ENCODE measurements around the gene CTXND1. TPM values are rescaled to one million over a fixed set of nuclear protein-coding genes. Genes with fewer than 3 reads are reported as not detected.

Gene CTXND1
- total RNA-seq, 4 donors from 2014 or later = 0.14 to 0.64 TPM; not detected in 2

GRCh38 chr15:80211976-80212375, 40.0 kb downstream of the CTXND1 start:
- in situ Hi-C loops (cut with MboI; ENCODE audit: low pct_ligation_motif_present in 1 of 4, low pct_unique_long_range_greater_than_20kb in 1 of 4, low sequenced_read_pairs in 3 of 4) (no loop called here), intact Hi-C loops (cut with DNase I; ENCODE audit: low total_unique reads) (no loop called here)
- Histone ChIP-seq H3K9me3 (no peaks in the 10 kb centered on the region), H3K36me3 (no peaks in the 10 kb centered on the region), H3K4me1 (peaks cover 0 to 6% (median 0%) of the 10 kb centered on the region in 4 donors), H3K27ac (no peak overlapping the region), H3K4me3 (no peak overlapping the region), H3K27me3 (peaks cover 12% of the 10 kb centered on the region)
- 45 to 83% methylated on average over 1 of the region's 1 CpG for WGBS, 2 donors (ENCODE audit: low coverage in 1 of 2)
- TF ChIP-seq POLR2A (IDR thresholded peaks at IDR 0.05) (no peak), CTCF (IDR thresholded peaks at IDR 0.05) (no peak), POLR2AphosphoS5 (IDR thresholded peaks at IDR 0.05) (no peak), EP300 (IDR thresholded peaks at IDR 0.05; ENCODE audit: low read depth) (no peak)
- DNase-seq = no peak

GRCh38 chr15:80210611-80211573, 41.1 kb downstream of the CTXND1 start:
- no peak for DNase-seq
- intact Hi-C loops (cut with DNase I; ENCODE audit: low total_unique reads) (no loop called here), in situ Hi-C loops (cut with MboI; ENCODE audit: low pct_ligation_motif_present in 1 of 4, low pct_unique_long_range_greater_than_20kb in 1 of 4, low sequenced_read_pairs in 3 of 4) (no loop called here)
- H3K4me3 ChIP-seq = no peak overlapping the region
- H3K27me3 ChIP-seq = peaks cover 18% of the 10 kb centered on the region
- peaks cover 0 to 6% (median 0%) of the 10 kb centered on the region in 4 donors for H3K4me1 ChIP-seq
- WGBS, 2 donors (ENCODE audit: low coverage in 1 of 2) = 52 to 69% methylated on average over 5 to 12 of the region's 12 CpGs
- H3K27ac ChIP-seq = no peak overlapping the region
- H3K9me3 ChIP-seq = no peaks in the 10 kb centered on the region
- H3K36me3 ChIP-seq = no peaks in the 10 kb centered on the region
- no peak for TF ChIP-seq POLR2AphosphoS5 (IDR thresholded peaks at IDR 0.05)
- TF ChIP-seq CTCF (IDR thresholded peaks at IDR 0.05) = no peak
- TF ChIP-seq POLR2A (IDR thresholded peaks at IDR 0.05) = no peak
- TF ChIP-seq EP300 (IDR thresholded peaks at IDR 0.05; ENCODE audit: low read depth) = no peak

- Histone ChIP-seq H3K4me1 (peaks cover 0 to 6% (median 0%) of the 10 kb centered on the region in 4 donors), H3K36me3 (no peaks in the 10 kb centered on the region), H3K9me3 (no peaks in the 10 kb centered on the region), H3K27me3 (peaks cover 18% of the 10 kb centered on the region), H3K4me3 (no peak overlapping the region), H3K27ac (no peak overlapping the region)
- TF ChIP-seq CTCF (IDR thresholded peaks at IDR 0.05) (no peak), POLR2A (IDR thresholded peaks at IDR 0.05) (no peak), POLR2AphosphoS5 (IDR thresholded peaks at IDR 0.05) (no peak), EP300 (IDR thresholded peaks at IDR 0.05; ENCODE audit: low read depth) (no peak)
- DNase-seq = no peak
- 84 to 85% methylated on average over 3 to 11 of the region's 11 CpGs for WGBS, 2 donors (ENCODE audit: low coverage in 1 of 2)
- in situ Hi-C loops (cut with MboI; ENCODE audit: low pct_ligation_motif_present in 1 of 4, low pct_unique_long_range_greater_than_20kb in 1 of 4, low sequenced_read_pairs in 3 of 4) (no loop called here), intact Hi-C loops (cut with DNase I; ENCODE audit: low total_unique reads) (no loop called here)
Observed at GRCh38 chr15:80208758-80209734, 43.0 kb downstream of the CTXND1 start.

GRCh38 chr15:80207887-80208286, 44.1 kb downstream of the CTXND1 start:
- no peak for DNase-seq
- Histone ChIP-seq H3K27me3 (peaks cover 18% of the 10 kb centered on the region), H3K27ac (no peak overlapping the region), H3K36me3 (no peaks in the 10 kb centered on the region), H3K4me1 (peaks cover 0 to 6% (median 0%) of the 10 kb centered on the region in 4 donors), H3K4me3 (no peak overlapping the region), H3K9me3 (no peaks in the 10 kb centered on the region)
- WGBS, 2 donors (ENCODE audit: low coverage in 1 of 2) = 43 to 53% methylated on average over 1 to 3 of the region's 3 CpGs
- TF ChIP-seq CTCF (IDR thresholded peaks at IDR 0.05) = no peak
- no peak for TF ChIP-seq POLR2AphosphoS5 (IDR thresholded peaks at IDR 0.05)
- TF ChIP-seq EP300 (IDR thresholded peaks at IDR 0.05; ENCODE audit: low read depth) = no peak
- no peak for TF ChIP-seq POLR2A (IDR thresholded peaks at IDR 0.05)
- in situ Hi-C loops (cut with MboI; ENCODE audit: low pct_ligation_motif_present in 1 of 4, low pct_unique_long_range_greater_than_20kb in 1 of 4, low sequenced_read_pairs in 3 of 4) = no loop called here
- intact Hi-C loops (cut with DNase I; ENCODE audit: low total_unique reads) = no loop called here
